ENCODE results near the gene POC1A.

- no peak for TF ChIP-seq CTCF (IDR thresholded peaks at IDR 0.05)
- TF ChIP-seq POLR2A (IDR thresholded peaks at IDR 0.05) = no peak
- TF ChIP-seq POLR2AphosphoS5 (IDR thresholded peaks at IDR 0.05) = no peak
- TF ChIP-seq EP300 (IDR thresholded peaks at IDR 0.05) = no peak
Measured at GRCh38 chr3:52200981-52201679, 46.9 kb upstream of the POC1A start.

Data from upper lobe of left lung (tissue), 4 donors.